ES-I3 (cell line): Measurements from ENCODE around the gene ITGA2.
"Not testable (repeated sequence)": the region's sequence is repeated elsewhere in the genome, so short reads cannot be mapped to it uniquely, and the experiment has no call there.

Experiments
- H3K36me3 ChIP-seq: 2 replicates; pipeline ENCODE4 v1.6.1; 2013; ENCODE audit warnings: mild to moderate bottlenecking, low read length, control low read depth, moderate library complexity; ENCODE audit not compliant: insufficient read depth
- H3K4me1 ChIP-seq: 2 replicates; pipeline ENCODE4 v1.6.1; 2013; ENCODE audit warnings: mild to moderate bottlenecking, control low read depth, low read length; ENCODE audit not compliant: insufficient read depth
- H3K9ac ChIP-seq: 2 replicates; pipeline ENCODE4 v1.6.1; 2013; ENCODE audit warnings: low read depth, mild to moderate bottlenecking, low read length, moderate library complexity
- H3K9me3 ChIP-seq: 2 replicates; pipeline ENCODE4 v1.6.1; 2013; ENCODE audit warnings: mild to moderate bottlenecking, low read length, moderate library complexity; ENCODE audit not compliant: control insufficient read depth, insufficient read depth

The ITGA2 gene

GRCh38 chr5:52976157-52976556 is 13.0 kb upstream of the ITGA2 start:
- not testable (repeated sequence) for H3K4me1 ChIP-seq, H3K9ac ChIP-seq, H3K9me3 ChIP-seq, H3K36me3 ChIP-seq

GRCh38 chr5:52977264-52977897 is 11.8 kb upstream of the ITGA2 start:
- no peaks in the 10 kb centered on the region for H3K36me3 ChIP-seq
- H3K9me3 ChIP-seq: no peaks in the 10 kb centered on the region; the same call in 1 of the 2 replicates
- no peak overlapping the region for H3K9ac ChIP-seq
- H3K4me1 ChIP-seq: no peaks in the 10 kb centered on the region

GRCh38 chr5:52981507-52981906 is 7.6 kb upstream of the ITGA2 start:
- Histone ChIP-seq H3K4me1 (peaks cover 8% of the 10 kb centered on the region; the same call in 1 of the 2 replicates), H3K9ac (no peak overlapping the region), H3K36me3 (no peaks in the 10 kb centered on the region), H3K9me3 (no peaks in the 10 kb centered on the region; the same call in 1 of the 2 replicates)

- Histone ChIP-seq H3K4me1 (peaks cover 8% of the 10 kb centered on the region; the same call in 1 of the 2 replicates), H3K9ac (no peak overlapping the region), H3K36me3 (no peaks in the 10 kb centered on the region), H3K9me3 (no peaks in the 10 kb centered on the region)
Measured at GRCh38 chr5:52983731-52984636, 5.2 kb upstream of the ITGA2 start.

GRCh38 chr5:52985306-52985705 is 3.8 kb upstream of the ITGA2 start:
- Histone ChIP-seq H3K36me3 (no peaks in the 10 kb centered on the region), H3K4me1 (peaks cover 8% of the 10 kb centered on the region; the same call in 1 of the 2 replicates), H3K9ac (no peak overlapping the region), H3K9me3 (no peaks in the 10 kb centered on the region)

- Histone ChIP-seq H3K9me3 (no peaks in the 10 kb centered on the region), H3K4me1 (peaks cover 8% of the 10 kb centered on the region; the same call in 1 of the 2 replicates), H3K9ac (no peak overlapping the region), H3K36me3 (no peaks in the 10 kb centered on the region)
Measured at GRCh38 chr5:52987711-52988331, 1.3 kb upstream of the ITGA2 start.

GRCh38 chr5:52988335-52989024 is 672 bp upstream of the ITGA2 start:
- Histone ChIP-seq H3K36me3 (no peaks in the 10 kb centered on the region), H3K4me1 (peaks cover 5% of the 10 kb centered on the region; the same call in 1 of the 2 replicates), H3K9me3 (no peaks in the 10 kb centered on the region), H3K9ac (peak overlapping the region; percentile 83; the same call in 1 of the 2 replicates)

- H3K9ac ChIP-seq: peak overlapping the region; percentile 83
Measured at GRCh38 chr5:52989781-52990527, 802 bp downstream of the ITGA2 start.

GRCh38 chr5:52990528-52990925 is 1.4 kb downstream of the ITGA2 start:
- Histone ChIP-seq H3K9me3 (no peaks in the 10 kb centered on the region), H3K9ac (peak overlapping the region; percentile 83; the same call in 1 of the 2 replicates), H3K4me1 (no peaks in the 10 kb centered on the region), H3K36me3 (no peaks in the 10 kb centered on the region)

More at GRCh38 chr5:52989781-52990527, 802 bp downstream of the ITGA2 start:
- H3K36me3 ChIP-seq: no peaks in the 10 kb centered on the region
- no peaks in the 10 kb centered on the region for H3K9me3 ChIP-seq
- H3K4me1 ChIP-seq: no peaks in the 10 kb centered on the region

- Histone ChIP-seq H3K9me3 (no peaks in the 10 kb centered on the region), H3K36me3 (no peaks in the 10 kb centered on the region), H3K9ac (no peak overlapping the region), H3K4me1 (no peaks in the 10 kb centered on the region)
Measured at GRCh38 chr5:52993367-52993766, 4.2 kb downstream of the ITGA2 start.

- no peak overlapping the region for H3K9ac ChIP-seq
- no peaks in the 10 kb centered on the region for H3K4me1 ChIP-seq
- H3K36me3 ChIP-seq: no peaks in the 10 kb centered on the region
- no peaks in the 10 kb centered on the region for H3K9me3 ChIP-seq
Measured at GRCh38 chr5:52994266-52994665, 5.1 kb downstream of the ITGA2 start.

- Histone ChIP-seq H3K9me3 (no peaks in the 10 kb centered on the region), H3K36me3 (no peaks in the 10 kb centered on the region), H3K9ac (no peak overlapping the region), H3K4me1 (no peaks in the 10 kb centered on the region)
Measured at GRCh38 chr5:52995095-52995494, 5.9 kb downstream of the ITGA2 start.

GRCh38 chr5:52995914-52996313 is 6.8 kb downstream of the ITGA2 start:
- no peaks in the 10 kb centered on the region for H3K36me3 ChIP-seq
- no peaks in the 10 kb centered on the region for H3K9me3 ChIP-seq
- H3K4me1 ChIP-seq: no peaks in the 10 kb centered on the region
- H3K9ac ChIP-seq: no peak overlapping the region
